A549 (cell line): ENCODE data around the gene CRYBG3. TPM values are rescaled to one million over a fixed set of nuclear protein-coding genes. Genes with fewer than 3 reads are reported as not detected.

Experiments
- ATAC-seq, 2 experiments: fragments of 200-7000 bp in 1 of 2; fragments of >200 bp in 1 of 2; cut with Nextera tagmentation in 1 of 2; cut with Tn5 transposase in 1 of 2; 3 replicates each; pipeline versions ENCODE4 v1.8.0 to v1.9.1; 2018 to 2020; ENCODE audit warnings: mild to moderate bottlenecking in 1 of 2, moderate library complexity in 1 of 2
- CTCF ChIA-PET: fragments of 300-600 bp; sonication (Branson Sonifier 250); formaldehyde crosslinking; extraction: SDS; loops from one replicate; lab custom pipeline; 2021; ENCODE audit warnings: antibody characterized with exemption, inconsistent platforms; lab: Yijun Ruan, JAX
- POLR2A ChIA-PET: fragments of 350-600 bp; formaldehyde crosslinking; extraction: SDS; loops from one replicate; lab custom pipeline; 2021; ENCODE audit warnings: antibody characterized with exemption, inconsistent platforms; lab: Yijun Ruan, JAX
- DNase-seq, 2 experiments: peaks; one replicate each; pipeline versions ENCODE4 v3.0.0 to v3.0.0-alpha.2; 2011 to 2016; ENCODE audit warnings: low read depth in 1 of 2, low spot score in 1 of 2
- FAIRE-seq: peaks from 2 replicates; lab custom pipeline; 2011; peaks lifted over from hg19 to GRCh38; lab: Jason Lieb, UNC
- H3K27ac ChIP-seq, 2 experiments: fragments of >200 bp; sonication (Bioruptor Twin); formaldehyde crosslinking; 3 replicates each; pipeline ENCODE4 v1.5.1; 2016 to 2017
- H3K4me1 ChIP-seq: fragments of >200 bp; sonication (Bioruptor Twin); formaldehyde crosslinking; 3 replicates; pipeline ENCODE4 v1.6.1; 2016
- H3K4me2 ChIP-seq: fragments of >200 bp; sonication (Bioruptor Twin); formaldehyde crosslinking; 3 replicates; pipeline ENCODE4 v1.6.1; 2016
- H3K4me3 ChIP-seq: fragments of >200 bp; sonication (Bioruptor Twin); formaldehyde crosslinking; 3 replicates; pipeline ENCODE4 v1.5.1; 2016
- H3K9me3 ChIP-seq: fragments of >200 bp; sonication (Bioruptor Twin); formaldehyde crosslinking; 3 replicates; pipeline ENCODE4 v1.6.1; 2016
- BCL3 ChIP-seq: fragments of >200 bp; sonication (Bioruptor Twin); formaldehyde crosslinking; IDR thresholded peaks from 3 replicates; pipeline ENCODE4 v1.6.1; 2016
- CBX8 ChIP-seq: fragments of 200-600 bp; sonication (generic); IDR thresholded peaks from 2 replicates; pipeline ENCODE4 v1.6.1; 2016
- CHD4 ChIP-seq: fragments of 200-600 bp; sonication (generic); IDR thresholded peaks from 2 replicates; pipeline ENCODE4 v1.6.1; 2016; ENCODE audit warnings: antibody characterized with exemption, mild to moderate bottlenecking, borderline replicate concordance
- EHMT2 ChIP-seq: fragments of 200-600 bp; sonication (generic); IDR thresholded peaks from 2 replicates; pipeline ENCODE4 v1.6.1; 2016; ENCODE audit warnings: antibody characterized with exemption, low read depth, mild to moderate bottlenecking, moderate library complexity
- FOSL2 ChIP-seq, 2 experiments: fragments of 450-650 bp in 1 of 2; fragments of >200 bp in 1 of 2; sonication (Bioruptor Twin) in 1 of 2; formaldehyde crosslinking; IDR thresholded peaks; 2 replicates each; pipeline versions ENCODE4 v1.5.0 to v1.6.1; 2016 to 2020; ENCODE audit warnings: mild to moderate bottlenecking in 1 of 2, moderate library complexity in 1 of 2
- GATA3 ChIP-seq: IDR thresholded peaks from 2 replicates; pipeline ENCODE4 v1.6.1; 2012; ENCODE audit warnings: borderline replicate concordance
- HDAC2 ChIP-seq: fragments of 200-600 bp; sonication (generic); IDR thresholded peaks from 2 replicates; pipeline ENCODE4 v1.6.1; 2016
- HOXA7 ChIP-seq: fragments of 250-450 bp; sonication (Bioruptor Pico); IDR thresholded peaks from 2 replicates; pipeline ENCODE4 v1.5.0; 2020; ENCODE audit warnings: mild to moderate bottlenecking, moderate library complexity
- HOXB13 ChIP-seq: fragments of 250-450 bp; sonication (Bioruptor Pico); IDR thresholded peaks from 2 replicates; pipeline ENCODE4 v1.5.0; 2020; ENCODE audit warnings: low read depth, mild to moderate bottlenecking, moderate library complexity
- HOXB5 ChIP-seq: fragments of 250-450 bp; sonication (Bioruptor Pico); IDR thresholded peaks from 2 replicates; pipeline ENCODE4 v1.5.0; 2020; ENCODE audit warnings: mild to moderate bottlenecking, moderate library complexity
- JUN ChIP-seq, 2 experiments: fragments of >200 bp; sonication (Bioruptor Twin); formaldehyde crosslinking; IDR thresholded peaks; 2 replicates in 1 of 2; 3 replicates in 1 of 2; pipeline ENCODE4 v1.6.1; 2016 to 2017
- JUNB ChIP-seq: fragments of >200 bp; sonication (Bioruptor Twin); formaldehyde crosslinking; IDR thresholded peaks from 2 replicates; pipeline ENCODE4 v1.6.1; 2016
- MAX ChIP-seq: IDR thresholded peaks from 2 replicates; pipeline ENCODE4 v1.6.1; 2012
- MAZ ChIP-seq: fragments of 150-350 bp; IDR thresholded peaks from 2 replicates; pipeline ENCODE4 v1.6.1; 2014; ENCODE audit warnings: antibody characterized with exemption, low read depth, low read length, borderline replicate concordance
- MYC ChIP-seq: IDR thresholded peaks from 2 replicates; pipeline ENCODE4 v1.6.1; 2012; ENCODE audit warnings: mild to moderate bottlenecking, inconsistent platforms, low read length, improper control_type of control experiment, borderline replicate concordance
- POLR2A ChIP-seq: IDR thresholded peaks from 2 replicates; pipeline ENCODE4 v1.6.1; 2012; ENCODE audit warnings: mild to moderate bottlenecking, low read length
- POLR2AphosphoS2 ChIP-seq: conservative IDR thresholded peaks from 2 replicates; pipeline ENCODE4 v1.6.1; 2012; ENCODE audit warnings: low read length, improper control_type of control experiment, inconsistent platforms
- RARB ChIP-seq: fragments of 250-450 bp; sonication (Bioruptor Pico); IDR thresholded peaks from 2 replicates; pipeline ENCODE4 v1.8.0; 2021; ENCODE audit warnings: mild to moderate bottlenecking, moderate library complexity
- RCOR1 ChIP-seq: fragments of 150-350 bp; IDR thresholded peaks from 2 replicates; pipeline ENCODE4 v1.6.1; 2014; ENCODE audit warnings: antibody characterized with exemption, low read length, low read depth
- RNF2 ChIP-seq: fragments of 200-600 bp; sonication (generic); IDR thresholded peaks from 2 replicates; pipeline ENCODE4 v1.6.1; 2016; ENCODE audit warnings: low read depth, mild to moderate bottlenecking, antibody characterized with exemption, moderate library complexity, borderline replicate concordance
- USF2 ChIP-seq: fragments of 450-650 bp; IDR thresholded peaks from 2 replicates; pipeline ENCODE4 v1.6.1; 2014; ENCODE audit warnings: antibody characterized with exemption
- ZFP36 ChIP-seq: fragments of 450-650 bp; IDR thresholded peaks from 2 replicates; pipeline ENCODE4 v1.6.1; 2014; ENCODE audit warnings: borderline replicate concordance; ENCODE audit not compliant: partially characterized antibody
- ZNF302 ChIP-seq: fragments of 250-450 bp; sonication (Bioruptor Pico); IDR thresholded peaks from 2 replicates; pipeline ENCODE4 v1.9.0; 2021; ENCODE audit warnings: inconsistent platforms, mild to moderate bottlenecking, moderate library complexity
- ZSCAN20 ChIP-seq: fragments of 250-450 bp; sonication (Bioruptor Pico); IDR thresholded peaks from 2 replicates; pipeline ENCODE4 v1.8.0; 2022; ENCODE audit warnings: mild to moderate bottlenecking, moderate library complexity
- WGBS: methylation state at CpG from one replicate; pipeline ENCODE4 v1.1.6; 2017; ENCODE audit errors: missing lambda C conversion rate; 5-methylcytosine and 5-hydroxymethylcytosine counted together
- polyA plus RNA-seq, 4 experiments: library from polyadenylated mRNA; depleted of rRNA in 3 of 4; stranded (reverse); fragments of >200 nt; fragmentation: RNase III in 1 of 4; extraction: RNeasy Plus Mini Kit Qiagen cat#74134 plus additional on column Dnase treatment in 1 of 4; gene quantifications; 2 replicates in 3 of 4; 3 replicates in 1 of 4; pipeline ENCODE4 v1.2.3, GENCODE V29; 2011 to 2017
- TF ChIP-seq, protein P1 (sequence below): fragments of 200-600 bp; sonication (generic); IDR thresholded peaks from 2 replicates; pipeline ENCODE4 v1.6.1; 2016; ENCODE audit warnings: antibody characterized with exemption, mild to moderate bottlenecking, moderate library complexity
- TF ChIP-seq, protein P2 (sequence below): fragments of 150-350 bp; IDR thresholded peaks from 2 replicates; pipeline ENCODE4 v1.6.1; 2014; ENCODE audit warnings: low read depth, mild to moderate bottlenecking, low read length
- TF ChIP-seq, protein P3 (sequence below): fragments of 250-450 bp; sonication (Bioruptor Pico); IDR thresholded peaks from 2 replicates; pipeline ENCODE4 v1.5.0; 2021; ENCODE audit warnings: mild to moderate bottlenecking, moderate library complexity, borderline replicate concordance
- TF ChIP-seq, protein P4 (sequence below): IDR thresholded peaks from 2 replicates; pipeline ENCODE4 v1.6.1; 2012; ENCODE audit warnings: low read depth, borderline replicate concordance

Gene CRYBG3
- polyA plus RNA-seq, 2 of the 4 experiments (the other 2 are of a cell fraction), result 3.6 to 8.7 TPM

- H3K27ac ChIP-seq, result peak overlapping the region; percentile 16 to 61; a peak in 2 of 6 replicates
- peak in 1 of 2 experiments; percentile 26; a peak in 1 of 6 replicates for ATAC-seq
- TF ChIP-seq, protein P1, sequence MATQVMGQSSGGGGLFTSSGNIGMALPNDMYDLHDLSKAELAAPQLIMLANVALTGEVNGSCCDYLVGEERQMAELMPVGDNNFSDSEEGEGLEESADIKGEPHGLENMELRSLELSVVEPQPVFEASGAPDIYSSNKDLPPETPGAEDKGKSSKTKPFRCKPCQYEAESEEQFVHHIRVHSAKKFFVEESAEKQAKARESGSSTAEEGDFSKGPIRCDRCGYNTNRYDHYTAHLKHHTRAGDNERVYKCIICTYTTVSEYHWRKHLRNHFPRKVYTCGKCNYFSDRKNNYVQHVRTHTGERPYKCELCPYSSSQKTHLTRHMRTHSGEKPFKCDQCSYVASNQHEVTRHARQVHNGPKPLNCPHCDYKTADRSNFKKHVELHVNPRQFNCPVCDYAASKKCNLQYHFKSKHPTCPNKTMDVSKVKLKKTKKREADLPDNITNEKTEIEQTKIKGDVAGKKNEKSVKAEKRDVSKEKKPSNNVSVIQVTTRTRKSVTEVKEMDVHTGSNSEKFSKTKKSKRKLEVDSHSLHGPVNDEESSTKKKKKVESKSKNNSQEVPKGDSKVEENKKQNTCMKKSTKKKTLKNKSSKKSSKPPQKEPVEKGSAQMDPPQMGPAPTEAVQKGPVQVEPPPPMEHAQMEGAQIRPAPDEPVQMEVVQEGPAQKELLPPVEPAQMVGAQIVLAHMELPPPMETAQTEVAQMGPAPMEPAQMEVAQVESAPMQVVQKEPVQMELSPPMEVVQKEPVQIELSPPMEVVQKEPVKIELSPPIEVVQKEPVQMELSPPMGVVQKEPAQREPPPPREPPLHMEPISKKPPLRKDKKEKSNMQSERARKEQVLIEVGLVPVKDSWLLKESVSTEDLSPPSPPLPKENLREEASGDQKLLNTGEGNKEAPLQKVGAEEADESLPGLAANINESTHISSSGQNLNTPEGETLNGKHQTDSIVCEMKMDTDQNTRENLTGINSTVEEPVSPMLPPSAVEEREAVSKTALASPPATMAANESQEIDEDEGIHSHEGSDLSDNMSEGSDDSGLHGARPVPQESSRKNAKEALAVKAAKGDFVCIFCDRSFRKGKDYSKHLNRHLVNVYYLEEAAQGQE, result no peak
- no peak for TF ChIP-seq MAZ
- no peak for TF ChIP-seq POLR2A
- TF ChIP-seq RCOR1, result no peak
- no peak for TF ChIP-seq ZSCAN20 (CRISPR knock-in tag)
- no peak for TF ChIP-seq POLR2AphosphoS2
- TF ChIP-seq, protein P2, sequence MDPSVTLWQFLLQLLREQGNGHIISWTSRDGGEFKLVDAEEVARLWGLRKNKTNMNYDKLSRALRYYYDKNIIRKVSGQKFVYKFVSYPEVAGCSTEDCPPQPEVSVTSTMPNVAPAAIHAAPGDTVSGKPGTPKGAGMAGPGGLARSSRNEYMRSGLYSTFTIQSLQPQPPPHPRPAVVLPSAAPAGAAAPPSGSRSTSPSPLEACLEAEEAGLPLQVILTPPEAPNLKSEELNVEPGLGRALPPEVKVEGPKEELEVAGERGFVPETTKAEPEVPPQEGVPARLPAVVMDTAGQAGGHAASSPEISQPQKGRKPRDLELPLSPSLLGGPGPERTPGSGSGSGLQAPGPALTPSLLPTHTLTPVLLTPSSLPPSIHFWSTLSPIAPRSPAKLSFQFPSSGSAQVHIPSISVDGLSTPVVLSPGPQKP, result no peak
- no peak for TF ChIP-seq ZNF302 (CRISPR knock-in tag)
- no peak for TF ChIP-seq ZFP36
- TF ChIP-seq JUNB, result no peak
- TF ChIP-seq RARB (CRISPR knock-in tag), result no peak
- no peak for TF ChIP-seq MYC
- no peak for TF ChIP-seq CBX8
- TF ChIP-seq HDAC2, result no peak
- no peak for TF ChIP-seq MAX
- TF ChIP-seq JUN (IDR thresholded peaks at IDR 0.05), result no peak
- no peak for TF ChIP-seq HOXB5
- TF ChIP-seq USF2, result no peak
- TF ChIP-seq, protein P3, sequence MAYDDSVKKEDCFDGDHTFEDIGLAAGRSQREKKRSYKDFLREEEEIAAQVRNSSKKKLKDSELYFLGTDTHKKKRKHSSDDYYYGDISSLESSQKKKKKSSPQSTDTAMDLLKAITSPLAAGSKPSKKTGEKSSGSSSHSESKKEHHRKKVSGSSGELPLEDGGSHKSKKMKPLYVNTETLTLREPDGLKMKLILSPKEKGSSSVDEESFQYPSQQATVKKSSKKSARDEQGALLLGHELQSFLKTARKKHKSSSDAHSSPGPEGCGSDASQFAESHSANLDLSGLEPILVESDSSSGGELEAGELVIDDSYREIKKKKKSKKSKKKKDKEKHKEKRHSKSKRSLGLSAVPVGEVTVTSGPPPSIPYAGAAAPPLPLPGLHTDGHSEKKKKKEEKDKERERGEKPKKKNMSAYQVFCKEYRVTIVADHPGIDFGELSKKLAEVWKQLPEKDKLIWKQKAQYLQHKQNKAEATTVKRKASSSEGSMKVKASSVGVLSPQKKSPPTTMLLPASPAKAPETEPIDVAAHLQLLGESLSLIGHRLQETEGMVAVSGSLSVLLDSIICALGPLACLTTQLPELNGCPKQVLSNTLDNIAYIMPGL (CRISPR knock-in tag), result no peak
- TF ChIP-seq, all 56 proteins: peak for 0
- Histone ChIP-seq H3K9me3 (no peaks in the 10 kb centered on the region), H3K4me2 (peak overlapping the region; percentile 35), H3K4me1 (peaks cover 15% of the 10 kb centered on the region; the same call in 2 of the 3 replicates), H3K4me3 (peak overlapping the region; percentile 37; the same call in 2 of the 3 replicates)
- CTCF ChIA-PET, result no interaction called here
- 55% methylated on average over 3 of the region's 3 CpGs for WGBS
- POLR2A ChIA-PET, result no interaction called here
- DNase-seq (no peak), FAIRE-seq (no peak)
Observed at GRCh38 chr3:97910931-97911351, 89.1 kb downstream of the CRYBG3 start.

DNA sequence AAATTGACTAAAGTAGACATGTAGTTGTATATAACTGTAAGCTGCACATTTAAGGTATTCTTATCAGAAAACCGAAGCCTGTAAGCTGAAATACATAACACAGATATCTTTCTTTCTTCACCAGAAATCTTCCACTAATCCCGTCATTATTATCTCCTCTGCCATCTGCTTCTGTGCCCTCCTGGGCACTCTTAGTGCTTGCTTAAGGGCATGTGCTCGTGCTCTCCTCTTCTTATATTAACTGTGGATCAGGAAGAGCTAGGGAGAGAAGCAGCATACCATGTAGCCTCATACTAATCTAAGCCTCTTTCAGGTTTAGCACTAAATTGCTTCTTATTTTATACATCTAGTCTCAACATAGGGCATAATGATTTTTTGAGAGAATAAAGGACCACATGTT, 89.6 kb downstream of the CRYBG3 start:
- POLR2A ChIA-PET, result no interaction called here
- TF ChIP-seq GATA3, result no peak
- no peak for TF ChIP-seq EHMT2
- TF ChIP-seq RNF2, result no peak
- TF ChIP-seq FOSL2 (IDR thresholded peaks at IDR 0.05), result no peak
- TF ChIP-seq FOSL2 (CRISPR knock-in tag; IDR thresholded peaks at IDR 0.05), result no peak
- no peak for TF ChIP-seq CHD4
- TF ChIP-seq BCL3, result no peak
- TF ChIP-seq HOXA7 (CRISPR knock-in tag), result no peak
- no peak for TF ChIP-seq MAZ
- no peak for TF ChIP-seq MAX
- no peak for TF ChIP-seq HOXB13 (CRISPR knock-in tag)
- TF ChIP-seq, protein P4, sequence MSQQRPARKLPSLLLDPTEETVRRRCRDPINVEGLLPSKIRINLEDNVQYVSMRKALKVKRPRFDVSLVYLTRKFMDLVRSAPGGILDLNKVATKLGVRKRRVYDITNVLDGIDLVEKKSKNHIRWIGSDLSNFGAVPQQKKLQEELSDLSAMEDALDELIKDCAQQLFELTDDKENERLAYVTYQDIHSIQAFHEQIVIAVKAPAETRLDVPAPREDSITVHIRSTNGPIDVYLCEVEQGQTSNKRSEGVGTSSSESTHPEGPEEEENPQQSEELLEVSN, result no peak
- no peak for TF ChIP-seq ZFP36

More for the DNA sequence above, 89.6 kb downstream of the CRYBG3 start:
- no peak for DNase-seq
- no peaks in the 10 kb centered on the region for H3K9me3 ChIP-seq
- no peak overlapping the region for H3K4me3 ChIP-seq
- H3K4me2 ChIP-seq, result no peak overlapping the region
- CTCF ChIA-PET, result no interaction called here
- FAIRE-seq, result no peak
- no peak; a peak in 1 of 6 replicates for ATAC-seq
- H3K27ac ChIP-seq, result no peak overlapping the region
- WGBS, result 88% methylated on average over 3 of the region's 3 CpGs
- peaks cover 15% of the 10 kb centered on the region; the same call in 2 of the 3 replicates for H3K4me1 ChIP-seq
